Smooth muscle cell (in vitro differentiated cells): ENCODE results near the gene MLLT10. TPM values are rescaled to one million over a fixed set of nuclear protein-coding genes. Genes with fewer than 3 reads are reported as not detected.

ENCODE experiments used
- DNase-seq: peaks from one replicate; lab custom pipeline; 2025; ENCODE audit not compliant: unreplicated experiment; lab: John Stamatoyannopoulos, UW
- H2AFZ ChIP-seq: fragments of 200-600 bp; sonication (generic); 2 replicates; pipeline ENCODE4 v1.6.0; 2016; ENCODE audit warnings: antibody characterized with exemption, low read depth, mild to moderate bottlenecking
- H3F3A ChIP-seq: fragments of 200-600 bp; sonication (generic); 2 replicates; pipeline ENCODE4 v1.6.0; 2017; ENCODE audit warnings: antibody characterized with exemption, low read depth
- H3K27ac ChIP-seq: fragments of 200-600 bp; sonication (generic); 2 replicates; pipeline ENCODE4 v1.5.1; 2016; ENCODE audit warnings: low read depth, mild to moderate bottlenecking
- H3K27me3 ChIP-seq: fragments of 200-600 bp; sonication (generic); 2 replicates; pipeline ENCODE4 v1.6.1; 2016; ENCODE audit warnings: low read depth, mild to moderate bottlenecking
- H3K36me3 ChIP-seq: fragments of 200-600 bp; sonication (generic); 2 replicates; pipeline ENCODE4 v1.5.1; 2016; ENCODE audit warnings: low read depth
- H3K4me1 ChIP-seq: fragments of 200-600 bp; sonication (generic); 2 replicates; pipeline ENCODE4 v1.5.1; 2016; ENCODE audit warnings: low read depth
- H3K4me2 ChIP-seq: fragments of 200-600 bp; sonication (generic); 2 replicates; pipeline ENCODE4 v1.6.0; 2016; ENCODE audit warnings: mild to moderate bottlenecking
- H3K4me3 ChIP-seq: fragments of 200-600 bp; sonication (generic); 2 replicates; pipeline ENCODE4 v1.5.1; 2016; ENCODE audit warnings: mild to moderate bottlenecking
- H3K79me2 ChIP-seq: fragments of 200-600 bp; sonication (generic); 2 replicates; pipeline ENCODE4 v1.6.0; 2016; ENCODE audit warnings: low read depth, mild to moderate bottlenecking
- H3K9ac ChIP-seq: fragments of 200-600 bp; sonication (generic); 2 replicates; pipeline ENCODE4 v1.6.0; 2016; ENCODE audit warnings: low read depth
- H3K9me3 ChIP-seq: fragments of 200-600 bp; sonication (generic); replicated peaks from 2 replicates; pipeline ENCODE4 v1.5.1; 2016; ENCODE audit warnings: low read depth
- H4K20me1 ChIP-seq: fragments of 200-600 bp; sonication (generic); 2 replicates; pipeline ENCODE4 v1.6.0; 2016; ENCODE audit warnings: low read depth
- CTCF ChIP-seq: fragments of 200-600 bp; sonication (generic); IDR thresholded peaks from 2 replicates; pipeline ENCODE4 v1.5.1; 2017; ENCODE audit warnings: borderline replicate concordance, mild to moderate bottlenecking, antibody characterized with exemption; ENCODE audit not compliant: insufficient read depth, poor library complexity, severe bottlenecking
- WGBS: methylation state at CpG from one replicate; pipeline ENCODE4 v1.1.7; 2016; ENCODE audit warnings: low lambda C conversion rate; 5-methylcytosine and 5-hydroxymethylcytosine counted together
- polyA plus RNA-seq: library from polyadenylated mRNA; unstranded; fragments of >200 nt; fragmentation: Nextera tagmentation; extraction: Ambion mirVana; gene quantifications from 2 replicates; pipeline ENCODE4 v1.2.1, GENCODE V29; 2016
- total RNA-seq: library from RNA; depleted of rRNA; stranded (reverse); fragments of >200 nt; gene quantifications from 2 replicates; pipeline ENCODE4 v1.2.3, GENCODE V29; 2014

Gene MLLT10
- total and polyA plus RNA-seq, 2 experiments from 2014 or later: 6.8 to 43.6 TPM

- Histone ChIP-seq H3K79me2 (peaks cover 82% of the 10 kb centered on the region), H3K4me1 (no peaks in the 10 kb centered on the region), H3K9ac (no peak overlapping the region), H2AFZ (no peak overlapping the region), H3F3A (no peaks in the 10 kb centered on the region), H3K27ac (no peak overlapping the region), H3K36me3 (no peaks in the 10 kb centered on the region), H4K20me1 (peaks cover 86% of the 10 kb centered on the region), H3K27me3 (no peaks in the 10 kb centered on the region), H3K4me3 (no peak overlapping the region), H3K4me2 (no peak overlapping the region), H3K9me3 (no peaks in the 10 kb centered on the region)
- 94% methylated on average over 2 of the region's 2 CpGs for WGBS
- no peak for TF ChIP-seq CTCF
- no peak for DNase-seq
Measured at GRCh38 chr10:21599582-21599981, 65.5 kb downstream of the MLLT10 start.

- TF ChIP-seq CTCF: no peak
- WGBS: 87% methylated on average over 1 of the region's 1 CpG
- Histone ChIP-seq H3K4me3 (no peak overlapping the region), H4K20me1 (peaks cover 83% of the 10 kb centered on the region), H3K4me2 (no peak overlapping the region), H3K9ac (no peak overlapping the region), H3K4me1 (no peaks in the 10 kb centered on the region), H3F3A (no peaks in the 10 kb centered on the region), H3K79me2 (peaks cover 71% of the 10 kb centered on the region), H2AFZ (no peak overlapping the region), H3K27ac (no peak overlapping the region), H3K27me3 (no peaks in the 10 kb centered on the region), H3K36me3 (peaks cover 2% of the 10 kb centered on the region), H3K9me3 (no peaks in the 10 kb centered on the region)
- DNase-seq: no peak
Measured at GRCh38 chr10:21600804-21601433, 66.9 kb downstream of the MLLT10 start.

- H3K9ac ChIP-seq: no peak overlapping the region
- H3K27me3 ChIP-seq: no peaks in the 10 kb centered on the region
- H3K79me2 ChIP-seq: peaks cover 61% of the 10 kb centered on the region
- H3K9me3 ChIP-seq: no peaks in the 10 kb centered on the region
- DNase-seq: no peak
- H3K4me1 ChIP-seq: no peaks in the 10 kb centered on the region
- peaks cover 5% of the 10 kb centered on the region for H3K36me3 ChIP-seq
- no peak overlapping the region for H3K27ac ChIP-seq
- H3K4me3 ChIP-seq: no peak overlapping the region
- H2AFZ ChIP-seq: no peak overlapping the region
- 92% methylated on average over 1 of the region's 1 CpG for WGBS
- no peaks in the 10 kb centered on the region for H3F3A ChIP-seq
- H3K4me2 ChIP-seq: no peak overlapping the region
- TF ChIP-seq CTCF: no peak
- H4K20me1 ChIP-seq: peaks cover 78% of the 10 kb centered on the region
Measured at GRCh38 chr10:21602313-21602712, 68.3 kb downstream of the MLLT10 start.

- Histone ChIP-seq H3K9ac (no peak overlapping the region), H4K20me1 (peaks cover 65% of the 10 kb centered on the region), H3F3A (no peaks in the 10 kb centered on the region), H3K79me2 (peaks cover 65% of the 10 kb centered on the region), H3K4me2 (no peak overlapping the region), H3K4me3 (no peak overlapping the region), H3K36me3 (peaks cover 11% of the 10 kb centered on the region), H2AFZ (no peak overlapping the region), H3K27ac (no peak overlapping the region), H3K9me3 (no peaks in the 10 kb centered on the region), H3K27me3 (no peaks in the 10 kb centered on the region), H3K4me1 (no peaks in the 10 kb centered on the region)
- no peak for DNase-seq
- TF ChIP-seq CTCF: no peak
Measured at GRCh38 chr10:21603721-21604120, 69.7 kb downstream of the MLLT10 start.
